ENCODE results near the gene STAT1. TPM values are rescaled to one million over a fixed set of nuclear protein-coding genes. Genes with fewer than 3 reads are reported as not detected.

The STAT1 gene
- total and polyA plus RNA-seq, 8 donors, result 8.2 to 51.8 (median 24.4) TPM

DNA sequence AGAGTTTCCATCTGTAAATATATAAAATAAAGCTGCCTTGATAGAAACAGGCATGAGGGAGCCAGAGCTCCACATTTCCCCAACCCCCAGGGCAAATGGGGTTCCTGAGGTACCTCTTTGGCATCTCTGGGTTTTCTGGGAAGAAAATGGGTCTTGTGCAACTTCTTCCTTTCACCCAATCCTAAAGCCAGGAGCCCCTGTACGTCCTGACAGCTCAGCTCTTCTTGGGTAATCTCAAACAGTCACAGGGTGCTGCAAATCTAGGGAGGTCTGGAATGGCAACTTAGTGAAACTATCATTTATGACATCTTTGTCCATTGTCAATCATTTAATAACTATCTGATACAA, 36.6 kb upstream of the STAT1 start:
- no peak for DNase-seq
- no peaks in the 10 kb centered on the region for H3K27me3 ChIP-seq
- 38 to 56% methylated on average over 1 of the region's 1 CpG for WGBS, 2 donors
- H3K36me3 ChIP-seq, result no peaks in the 10 kb centered on the region
- intact Hi-C loops (cut with DNase I), result loop anchor here in 1 of 3 donors (10.0 kb wide), 1 partner anchor 104 kb away; the partner anchor contains the start of gene STAT4
- TF ChIP-seq, protein P1, sequence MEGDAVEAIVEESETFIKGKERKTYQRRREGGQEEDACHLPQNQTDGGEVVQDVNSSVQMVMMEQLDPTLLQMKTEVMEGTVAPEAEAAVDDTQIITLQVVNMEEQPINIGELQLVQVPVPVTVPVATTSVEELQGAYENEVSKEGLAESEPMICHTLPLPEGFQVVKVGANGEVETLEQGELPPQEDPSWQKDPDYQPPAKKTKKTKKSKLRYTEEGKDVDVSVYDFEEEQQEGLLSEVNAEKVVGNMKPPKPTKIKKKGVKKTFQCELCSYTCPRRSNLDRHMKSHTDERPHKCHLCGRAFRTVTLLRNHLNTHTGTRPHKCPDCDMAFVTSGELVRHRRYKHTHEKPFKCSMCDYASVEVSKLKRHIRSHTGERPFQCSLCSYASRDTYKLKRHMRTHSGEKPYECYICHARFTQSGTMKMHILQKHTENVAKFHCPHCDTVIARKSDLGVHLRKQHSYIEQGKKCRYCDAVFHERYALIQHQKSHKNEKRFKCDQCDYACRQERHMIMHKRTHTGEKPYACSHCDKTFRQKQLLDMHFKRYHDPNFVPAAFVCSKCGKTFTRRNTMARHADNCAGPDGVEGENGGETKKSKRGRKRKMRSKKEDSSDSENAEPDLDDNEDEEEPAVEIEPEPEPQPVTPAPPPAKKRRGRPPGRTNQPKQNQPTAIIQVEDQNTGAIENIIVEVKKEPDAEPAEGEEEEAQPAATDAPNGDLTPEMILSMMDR (IDR thresholded peaks at IDR 0.05), result no peak
- no peaks in the 10 kb centered on the region for H3K9me3 ChIP-seq
- no peak overlapping the region for H3K4me3 ChIP-seq
- H3K27ac ChIP-seq, result peak overlapping the region in 1 of 4 donors; percentile 26
- H3K4me1 ChIP-seq, result peaks cover 0 to 6% (median 0%) of the 10 kb centered on the region in 3 donors
- no peak for FAIRE-seq
- ATAC-seq, result peak in 1 of 4 donors; percentile 19

DNA sequence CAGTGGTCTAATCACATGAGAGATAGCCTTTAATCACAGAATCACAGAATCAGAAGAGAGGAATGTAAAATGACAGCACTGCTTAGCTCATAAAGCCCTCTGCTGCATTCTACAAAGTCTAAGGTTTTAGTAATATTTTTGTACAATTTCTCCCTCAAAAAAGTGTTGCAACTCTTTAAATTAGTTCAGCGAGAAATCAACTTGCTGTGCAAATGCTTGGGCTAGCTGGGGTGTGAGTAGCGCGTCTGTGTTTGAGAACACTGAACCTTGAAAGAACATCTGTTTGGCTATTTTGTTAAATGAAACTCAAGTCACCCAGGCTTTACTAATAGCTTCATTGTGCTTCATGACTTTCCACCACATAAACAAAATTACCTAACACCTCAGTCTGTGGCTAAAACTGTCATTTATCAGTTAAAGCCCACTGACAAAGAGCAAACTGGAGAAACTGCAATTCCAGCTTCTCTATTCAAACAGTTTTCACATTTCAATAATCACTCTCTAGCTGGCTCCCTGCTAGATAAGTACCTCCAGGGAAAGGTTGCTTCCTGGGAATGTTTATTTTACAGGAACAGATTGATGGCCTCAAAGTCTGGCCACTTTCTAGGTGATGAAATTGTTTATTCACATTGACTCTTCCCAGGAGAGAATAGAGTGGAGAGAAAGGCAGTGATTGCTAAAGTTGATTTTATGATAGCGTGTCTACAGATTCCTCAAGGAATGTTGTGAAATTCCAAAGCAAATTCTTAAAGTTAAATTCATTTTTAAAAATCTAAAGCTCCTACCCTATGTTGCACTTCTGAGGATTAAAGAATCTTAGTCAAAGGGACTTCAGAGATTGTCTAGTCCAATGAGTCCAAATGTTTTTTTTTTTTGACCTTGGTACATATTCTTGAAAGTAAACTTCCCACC, 36.0 kb upstream of the STAT1 start:
- H3K4me3 ChIP-seq, result no peak overlapping the region
- ATAC-seq, result peak in 3 of 4 donors; percentile 57 to 73 (median 66)
- WGBS, 2 donors, result 14 to 18% methylated on average over 4 of the region's 4 CpGs
- no peak for FAIRE-seq
- TF ChIP-seq, protein P1 (IDR thresholded peaks at IDR 0.05), result no peak
- H3K36me3 ChIP-seq, result no peaks in the 10 kb centered on the region
- no peak for DNase-seq
- intact Hi-C loops (cut with DNase I), result loop anchor here in 1 of 3 donors (10.0 kb wide), 2 partner anchors 105 to 475 kb away; partner anchors contain the start of gene STAT4
- no peaks in the 10 kb centered on the region for H3K9me3 ChIP-seq
- peak overlapping the region in 1 of 4 donors; percentile 26 for H3K27ac ChIP-seq
- no peaks in the 10 kb centered on the region for H3K27me3 ChIP-seq
- H3K4me1 ChIP-seq, result peaks cover 0 to 6% (median 0%) of the 10 kb centered on the region in 3 donors

DNA sequence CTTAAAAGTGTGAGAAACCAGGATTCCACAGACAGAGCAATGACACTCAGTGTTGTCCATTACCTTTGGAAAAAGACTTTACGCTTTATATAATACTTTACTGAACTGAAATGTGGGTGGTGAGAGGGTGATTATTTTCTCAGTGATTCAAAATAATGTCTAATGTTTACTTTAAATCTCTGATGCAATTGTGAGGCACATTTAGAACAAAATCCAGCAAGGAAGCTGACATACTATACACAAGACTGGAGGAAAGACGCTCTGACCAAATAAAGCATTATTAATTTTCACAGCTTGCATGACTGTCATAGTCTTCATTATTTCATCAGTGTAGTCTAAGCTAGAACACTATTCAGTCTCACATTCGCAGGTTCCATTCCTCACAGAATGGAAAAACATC, 34.1 kb upstream of the STAT1 start:
- intact Hi-C loops (cut with DNase I), result loop anchor here in 1 of 3 donors (10.0 kb wide), 1 partner anchor 477 kb away; no protein-coding TSS in a partner anchor
- H3K27me3 ChIP-seq, result no peaks in the 10 kb centered on the region
- H3K4me3 ChIP-seq, result no peak overlapping the region
- FAIRE-seq (no peak), DNase-seq (no peak), ATAC-seq (no peak)
- TF ChIP-seq, protein P1 (IDR thresholded peaks at IDR 0.05), result no peak
- H3K4me1 ChIP-seq, result peaks cover 0 to 6% (median 0%) of the 10 kb centered on the region in 3 donors
- H3K9me3 ChIP-seq, result no peaks in the 10 kb centered on the region
- WGBS, 2 donors, result 81 to 92% methylated on average over 3 of the region's 3 CpGs
- H3K27ac ChIP-seq, result no peak overlapping the region
- no peaks in the 10 kb centered on the region for H3K36me3 ChIP-seq

- intact Hi-C loops (cut with DNase I), result loop anchor here in 1 of 3 donors (10.0 kb wide), 1 partner anchor 480 kb away; no protein-coding TSS in a partner anchor
- Histone ChIP-seq H3K36me3 (no peaks in the 10 kb centered on the region), H3K9me3 (no peaks in the 10 kb centered on the region), H3K4me1 (peaks cover 0 to 5% (median 0%) of the 10 kb centered on the region in 3 donors), H3K4me3 (no peak overlapping the region), H3K27ac (no peak overlapping the region), H3K27me3 (no peaks in the 10 kb centered on the region)
- DNase-seq (no peak), FAIRE-seq (no peak), ATAC-seq (no peak)
- TF ChIP-seq, protein P1 (IDR thresholded peaks at IDR 0.05), result no peak
- WGBS, 2 donors, result 92 to 99% methylated on average over 1 of the region's 1 CpG
These were observed 31.2 kb upstream of the STAT1 start for GRCh38 chr2:191045141-191045540.

Measured in pancreas (tissue), 10 donors.